Stimulated activated CD8-positive, alpha-beta memory T cell treated with anti-CD3 and anti-CD28 coated beads, Interleukin-4, amount 100 ng/mL, for 48 hours (primary cell): ENCODE measurements around the gene GABRG2.
"Not testable (repeated sequence)": the region's sequence is repeated elsewhere in the genome, so short reads cannot be mapped to it uniquely, and the experiment has no call there.

Experiments used
- DNase-seq: peaks from one replicate; pipeline ENCODE4 v3.0.0-alpha.2; 2020

GABRG2 gene

DNA sequence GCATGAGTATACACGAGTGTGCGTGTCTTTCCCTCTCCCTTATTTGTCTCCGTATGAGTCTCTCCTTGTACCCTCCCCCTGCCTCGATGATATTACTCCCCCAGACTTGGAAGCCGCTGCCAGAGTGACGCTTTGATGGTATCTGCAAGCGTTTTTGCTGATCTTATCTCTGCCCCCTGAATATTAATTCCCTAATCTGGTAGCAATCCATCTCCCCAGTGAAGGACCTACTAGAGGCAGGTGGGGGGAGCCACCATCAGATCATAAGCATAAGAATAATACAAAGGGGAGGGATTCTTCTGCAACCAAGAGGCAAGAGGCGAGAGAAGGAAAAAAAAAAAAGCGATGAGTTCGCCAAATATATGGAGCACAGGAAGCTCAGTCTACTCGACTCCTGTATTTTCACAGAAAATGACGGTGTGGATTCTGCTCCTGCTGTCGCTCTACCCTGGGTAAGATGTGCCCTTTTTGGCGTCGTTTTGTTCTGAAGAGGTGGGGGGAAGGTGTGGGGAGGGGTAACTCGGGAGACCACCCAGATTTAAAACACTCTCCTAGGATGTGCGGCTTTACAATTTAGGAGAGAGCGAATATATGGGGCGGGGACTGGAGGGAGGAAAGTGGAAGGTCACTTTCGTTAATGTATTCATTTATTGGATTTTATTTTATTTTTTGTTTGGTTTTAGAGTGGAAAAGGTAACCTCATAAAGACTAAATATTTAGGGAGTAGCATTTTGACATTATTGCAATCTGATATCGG lies at the start of gene GABRG2:
TSS of gene GABRG2 (plus strand) at position 119 of the 757 bp plus-strand sequence. CDS start at position 346, 227 bp downstream.
- DNase-seq, result no peak

DNA sequence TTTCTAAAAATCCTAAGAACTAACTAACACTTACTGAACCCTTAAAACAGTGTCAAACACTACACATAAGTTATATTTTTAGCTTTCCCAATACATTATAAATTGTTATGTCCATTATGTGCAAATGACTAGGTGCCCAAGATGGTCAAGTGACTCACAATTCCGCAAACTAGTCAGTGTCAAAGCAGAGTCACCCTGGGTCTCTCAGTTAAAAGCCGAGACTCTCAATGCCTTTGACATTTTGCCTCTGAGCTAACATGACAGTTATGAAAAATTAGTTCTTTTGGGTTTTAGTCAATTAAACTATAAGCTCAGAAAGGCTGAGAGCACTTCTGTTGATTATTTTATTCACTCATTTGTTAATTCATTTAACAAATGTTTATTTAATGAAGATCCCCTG lies 42.3 kb upstream of the GABRG2 start:
- DNase-seq, result no peak

DNA sequence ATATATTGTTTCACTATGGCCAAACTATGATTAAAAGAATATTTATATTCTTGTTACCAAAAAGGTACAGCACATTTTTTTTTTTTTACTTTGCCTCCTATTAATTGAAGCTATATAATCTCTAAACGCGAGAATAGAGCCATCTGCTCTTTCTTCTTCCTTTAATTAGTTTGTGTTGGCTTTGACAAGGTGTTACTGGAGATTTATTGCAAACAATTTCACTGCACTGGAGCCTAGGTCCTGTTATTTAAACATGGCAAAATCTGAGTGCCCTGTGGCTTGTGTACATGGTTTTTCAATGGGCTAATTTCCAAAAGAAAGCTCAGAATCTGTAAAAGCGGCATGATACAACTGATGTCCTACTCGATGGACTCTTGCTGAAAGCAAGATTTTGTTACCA lies 40.8 kb upstream of the GABRG2 start:
- DNase-seq, result no peak

DNA sequence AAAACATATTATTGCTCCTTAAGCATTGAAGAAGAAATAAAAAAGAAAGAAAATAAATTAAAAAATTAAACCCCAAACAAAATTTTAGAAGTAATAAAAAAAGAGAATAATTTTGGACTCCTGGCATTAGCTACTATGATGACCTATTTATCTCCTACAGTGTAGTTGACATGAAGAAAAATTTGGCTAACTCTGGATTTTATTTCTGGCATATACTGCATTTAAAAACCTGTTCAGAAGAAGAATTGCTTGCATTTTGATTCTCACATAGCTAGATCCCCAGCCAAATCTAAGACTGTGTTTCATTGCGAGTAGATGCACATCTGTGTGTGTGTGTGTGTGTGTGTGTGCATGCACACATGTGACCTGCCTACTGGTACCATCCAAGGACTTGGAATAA lies 30.1 kb upstream of the GABRG2 start:
- no peak for DNase-seq

DNA sequence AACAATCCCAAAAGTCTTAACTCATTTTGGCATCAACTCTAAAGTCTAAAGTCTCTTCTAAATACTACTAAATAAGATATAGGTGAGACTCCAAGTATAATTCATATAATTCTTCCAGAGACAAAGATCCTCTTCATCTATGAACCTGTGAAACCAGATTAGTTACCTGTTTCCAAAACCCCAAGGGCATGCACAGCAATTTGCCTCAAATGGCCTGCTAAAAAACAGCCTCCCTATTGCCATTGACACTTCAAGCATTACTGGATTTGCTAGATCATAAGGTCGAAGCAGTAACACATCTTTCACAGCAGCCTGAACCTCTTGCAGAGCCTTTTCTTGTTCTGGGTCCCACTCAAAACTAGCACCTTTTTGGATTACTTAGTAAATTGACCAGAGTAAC lies 20.3 kb upstream of the GABRG2 start:
- no peak for DNase-seq

DNA sequence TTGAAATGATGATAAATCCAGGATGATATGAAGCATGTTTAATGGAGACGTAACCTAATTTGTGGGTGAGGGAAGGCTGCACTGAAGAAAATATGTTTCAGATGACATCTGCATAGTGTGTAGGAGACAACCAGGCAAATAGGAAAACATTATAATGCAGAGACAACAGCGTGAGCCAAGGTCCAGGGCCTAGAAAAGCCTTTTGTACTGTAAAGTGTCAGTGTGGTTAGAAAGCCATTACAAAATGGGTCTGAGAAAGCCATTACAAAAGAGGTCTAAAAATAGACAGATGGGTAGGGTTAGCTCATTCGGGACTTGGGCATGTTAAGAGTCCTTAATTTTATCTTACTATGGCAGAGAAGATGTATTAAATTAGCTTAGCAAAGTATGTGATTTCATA lies 14.9 kb upstream of the GABRG2 start:
- no peak for DNase-seq

DNA sequence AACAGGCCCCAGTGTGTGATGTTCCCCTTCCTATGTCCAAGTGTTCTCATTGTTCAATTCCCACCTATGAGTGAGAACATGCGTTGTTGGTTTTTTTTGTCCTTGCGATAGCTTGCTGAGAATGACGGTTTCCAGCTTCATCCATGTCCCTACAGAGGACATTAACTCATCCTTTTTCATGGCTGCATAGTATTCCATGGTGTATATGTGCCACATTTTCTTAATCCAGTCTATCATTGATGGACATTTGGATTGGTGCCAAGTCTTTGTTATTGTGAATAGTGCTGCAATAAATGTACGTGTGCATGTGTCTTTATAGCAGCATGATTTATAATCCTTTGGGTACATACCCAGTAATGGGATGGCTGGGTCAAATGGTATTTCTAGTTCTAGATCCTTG lies 12.5 kb upstream of the GABRG2 start:
- DNase-seq, result not testable (repeated sequence)

DNA sequence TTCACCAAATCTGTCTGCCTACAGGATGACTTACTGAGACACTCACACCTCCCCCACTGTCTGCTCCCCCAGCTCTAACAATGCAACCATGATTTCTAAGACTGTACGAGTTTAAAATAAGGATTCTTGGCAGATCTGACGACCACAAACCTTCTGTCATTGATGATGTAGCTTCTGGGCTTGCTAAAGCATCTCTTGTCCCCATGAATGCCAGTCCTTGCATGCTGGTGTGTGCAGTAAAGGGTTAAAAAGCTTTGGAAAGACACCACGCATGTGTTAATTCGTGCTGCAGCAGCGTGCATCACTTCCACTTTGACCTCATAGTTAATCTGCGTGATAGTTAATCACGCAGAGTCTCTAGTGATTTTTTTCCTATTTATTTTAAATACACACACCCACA lies 411 bp upstream of the GABRG2 start:
- no peak for DNase-seq

DNA sequence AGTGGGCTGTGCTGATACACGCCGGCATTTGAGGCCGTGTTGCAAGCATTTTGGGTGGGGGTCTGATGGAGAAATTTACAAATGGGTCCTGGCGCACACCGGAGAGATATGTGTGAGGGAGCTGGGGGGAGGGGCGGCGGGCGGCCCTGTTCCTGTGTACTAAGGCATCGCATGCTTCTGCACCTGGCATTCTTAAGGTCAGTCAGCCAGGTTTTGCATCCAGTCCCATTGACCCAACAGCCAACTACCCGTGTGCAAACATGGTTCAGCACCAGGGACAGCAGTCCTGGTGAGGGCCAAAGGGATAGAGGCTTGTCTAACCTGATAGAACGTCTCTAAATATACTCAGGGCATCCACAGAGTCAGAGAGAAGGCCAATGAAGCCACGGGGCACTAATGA lies 839 bp downstream of the GABRG2 start:
- no peak for DNase-seq

DNA sequence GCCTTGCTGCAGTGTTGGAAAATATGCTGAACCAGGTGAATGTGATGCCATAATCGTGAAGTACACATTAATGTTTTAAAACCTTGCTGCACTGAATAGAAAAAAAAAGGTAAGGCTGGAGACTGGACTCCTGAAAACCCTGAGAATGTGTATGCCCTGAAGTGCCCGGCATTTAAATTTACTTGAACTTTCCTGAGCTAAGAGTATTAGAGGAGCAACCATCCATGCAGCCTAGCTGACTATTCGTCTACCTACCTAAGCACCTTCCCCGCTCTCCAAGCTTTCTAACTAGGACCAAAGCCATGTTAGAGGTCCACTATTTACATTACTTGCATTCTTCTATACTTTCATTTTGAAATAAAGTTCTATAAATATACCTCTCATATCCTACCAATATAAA lies 1.4 kb downstream of the GABRG2 start:
- no peak for DNase-seq

DNA sequence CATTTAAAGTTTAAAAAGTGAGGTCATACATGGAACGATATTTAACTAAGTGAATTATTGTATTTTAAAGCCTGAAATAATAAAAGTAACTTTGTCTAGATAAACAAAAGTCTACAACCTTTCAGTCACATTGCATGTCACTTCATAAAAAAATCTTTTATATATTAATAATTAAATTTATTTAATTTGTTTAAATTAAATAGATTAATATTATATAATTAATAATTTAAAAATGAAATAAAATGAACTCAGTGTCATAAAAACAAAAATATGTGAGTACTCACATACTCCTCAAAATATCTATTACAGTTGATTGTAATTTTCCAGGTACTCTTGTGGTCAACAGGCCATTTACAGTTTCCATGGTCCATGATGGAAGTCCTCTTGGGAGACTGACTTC lies 11.2 kb downstream of the GABRG2 start:
- no peak for DNase-seq

DNA sequence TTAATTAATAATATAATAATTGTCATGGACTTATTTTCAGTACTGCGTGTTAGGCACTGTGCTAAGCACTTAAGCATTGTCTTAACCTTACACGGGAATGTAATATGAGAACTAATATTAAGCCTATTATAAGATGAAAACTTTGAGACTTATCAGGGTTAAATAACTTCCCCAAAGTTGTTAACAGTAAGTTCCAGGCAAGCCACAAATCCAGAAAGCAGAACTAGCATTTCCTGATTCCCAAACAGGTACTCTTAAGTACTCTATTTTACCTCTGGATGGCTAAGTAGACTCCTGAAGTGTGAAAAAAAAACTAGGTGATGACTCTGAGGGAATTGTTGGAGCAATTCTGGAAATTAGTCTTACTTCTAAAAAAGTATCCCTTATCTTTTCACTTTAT lies 23.8 kb downstream of the GABRG2 start:
- DNase-seq, result no peak

DNA sequence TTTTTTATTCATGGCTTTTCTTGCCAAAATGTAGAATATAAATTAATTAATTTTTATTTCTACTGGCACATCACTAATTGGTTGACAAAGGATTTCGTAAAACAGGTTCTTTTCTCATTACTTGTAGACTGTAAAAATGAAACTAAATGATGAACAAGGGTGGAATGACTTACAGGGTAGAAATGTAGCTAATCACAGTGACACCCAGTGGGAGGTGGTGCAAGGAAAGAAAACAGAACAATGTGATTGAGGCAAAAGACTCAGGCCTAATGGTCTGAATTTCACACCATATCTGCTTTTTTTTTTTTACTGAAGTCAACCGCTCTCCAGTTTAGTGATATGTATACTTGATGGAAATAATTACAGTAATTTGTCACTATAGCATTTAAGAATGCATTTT lies 28.9 kb downstream of the GABRG2 start:
- DNase-seq, result no peak

DNA sequence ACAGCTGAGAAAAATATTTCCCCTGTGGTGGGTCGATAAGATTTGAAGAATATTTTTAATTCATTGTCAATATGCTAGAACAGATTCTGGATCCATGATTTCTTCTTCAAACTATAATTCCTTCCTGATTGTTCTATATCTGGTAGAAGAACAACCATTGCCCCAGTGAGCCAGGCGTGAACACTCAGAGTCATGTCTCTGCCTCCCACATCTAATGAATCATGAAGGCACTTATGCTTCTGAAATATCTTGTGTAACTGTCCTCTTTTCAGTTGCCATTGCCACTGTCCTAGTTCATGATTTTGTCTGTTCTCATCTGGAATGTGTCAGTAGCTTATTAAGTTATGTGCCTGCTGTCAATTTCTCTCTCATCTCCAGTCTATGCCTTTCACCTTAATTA lies 40.0 kb downstream of the GABRG2 start:
- no peak for DNase-seq

DNA sequence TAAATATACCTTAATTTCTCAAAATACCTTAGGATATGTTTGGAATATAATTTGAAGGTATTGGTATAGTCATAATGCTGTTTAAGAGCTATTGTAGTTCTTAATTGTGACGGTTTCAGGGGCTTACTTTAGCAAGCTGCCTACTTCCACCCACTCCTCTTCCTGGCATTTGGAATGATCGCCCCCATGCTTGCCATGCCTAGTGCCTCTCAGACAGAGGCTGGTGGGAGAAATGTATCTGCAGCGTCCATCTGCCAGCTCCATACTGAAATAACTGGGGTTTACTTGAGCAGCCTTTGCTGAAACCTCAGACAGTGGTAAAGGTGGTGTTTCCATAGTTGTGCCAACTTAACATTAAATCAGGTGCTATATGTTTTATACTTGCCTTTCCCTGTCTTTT lies 52.2 kb downstream of the GABRG2 start:
- DNase-seq, result no peak

DNA sequence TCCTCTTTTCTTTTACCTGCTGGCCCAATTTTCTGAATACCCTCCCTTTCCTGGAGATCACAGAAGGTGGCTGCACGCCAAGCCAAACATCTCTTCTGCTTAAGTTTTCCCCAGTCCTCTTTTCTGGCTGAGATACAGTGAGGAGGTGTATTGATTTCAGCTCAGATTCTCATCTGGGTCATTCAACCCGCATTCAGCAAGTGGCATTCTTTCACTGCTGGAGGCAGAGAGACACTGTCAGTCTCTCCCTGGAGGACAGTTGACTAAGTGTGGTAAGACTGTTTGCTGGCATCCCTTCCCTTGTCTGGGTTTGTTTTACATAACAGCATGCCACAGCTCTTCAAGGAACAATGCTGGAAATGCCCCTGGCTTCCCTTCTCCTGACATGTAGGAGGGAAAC lies 60.5 kb downstream of the GABRG2 start:
- no peak for DNase-seq

DNA sequence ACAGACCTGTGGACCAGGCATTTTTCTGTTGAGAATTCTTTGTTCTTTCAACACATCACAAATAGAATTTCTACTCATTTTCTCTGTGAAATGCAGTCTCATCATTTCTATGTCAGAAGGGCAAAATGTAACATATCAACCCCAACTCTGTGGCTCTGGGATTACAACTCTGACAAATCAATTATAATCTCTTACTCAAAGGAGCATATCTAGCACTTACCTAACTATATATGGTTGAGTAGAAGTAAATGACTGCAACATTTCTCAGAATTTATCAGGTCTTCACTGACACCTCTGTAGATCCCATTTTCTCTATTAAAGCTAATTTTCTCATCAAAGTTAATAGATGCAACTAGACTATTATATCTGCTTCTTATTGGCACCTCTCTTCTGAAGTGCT lies 64.8 kb downstream of the GABRG2 start:
- no peak for DNase-seq

DNA sequence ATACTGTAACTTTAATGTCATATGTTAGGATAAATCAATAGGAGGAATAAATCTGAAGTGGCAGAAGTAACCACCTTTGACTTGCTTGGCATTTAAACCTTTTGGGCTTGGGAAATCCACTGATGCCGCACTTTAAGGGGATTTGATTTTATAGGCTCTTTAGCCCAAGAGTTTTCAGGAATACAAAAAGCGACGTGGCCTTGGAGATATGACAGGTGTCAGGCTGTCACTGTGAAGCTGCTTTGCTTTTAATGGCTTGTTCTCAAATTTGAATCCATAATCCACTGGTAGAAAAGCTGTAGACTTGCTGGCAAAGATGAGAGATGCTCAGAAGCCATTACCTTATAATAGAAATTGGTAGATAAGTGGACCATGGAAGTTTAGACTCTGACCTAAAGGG lies 71.6 kb downstream of the GABRG2 start:
- DNase-seq, result no peak

DNA sequence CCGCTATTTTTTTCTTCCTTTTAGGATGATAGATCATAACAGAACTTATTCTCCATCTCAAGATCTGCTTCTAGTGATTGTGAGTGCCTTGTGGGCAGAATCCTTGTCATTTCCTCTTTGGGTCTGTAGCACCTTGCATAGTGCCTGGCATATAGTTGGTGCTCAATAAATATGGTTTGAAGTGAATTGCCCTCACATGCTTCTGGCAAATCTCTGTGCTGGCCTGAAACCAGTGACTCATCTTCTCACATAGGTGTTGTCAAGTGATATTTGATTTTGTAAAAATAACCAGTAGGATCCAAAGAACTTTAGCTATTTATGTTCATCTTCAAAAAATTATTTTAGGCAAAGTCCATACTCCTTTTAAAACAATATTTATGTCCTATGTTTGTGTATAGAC lies 86.7 kb downstream of the GABRG2 start:
- DNase-seq, result no peak

DNA sequence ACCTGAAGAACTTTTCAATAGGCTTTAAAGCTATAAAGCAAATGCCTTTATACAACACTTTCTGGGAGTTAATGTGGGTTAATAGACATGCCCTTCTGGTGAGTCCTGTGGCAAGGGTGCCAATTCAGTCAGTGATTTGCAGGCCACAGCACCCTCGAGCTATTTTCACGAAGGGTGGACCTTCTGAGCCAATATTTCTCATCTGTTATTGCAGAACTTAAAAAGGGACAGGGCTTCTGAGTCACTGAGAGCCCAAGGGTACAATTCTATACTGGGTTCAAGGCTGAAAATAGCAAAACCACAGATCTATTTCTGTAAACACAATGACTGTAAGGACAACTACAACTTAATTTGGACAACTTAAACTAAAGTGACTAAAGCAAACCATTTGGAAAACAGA lies 92.8 kb downstream of the GABRG2 start:
- DNase-seq, result no peak

DNA sequence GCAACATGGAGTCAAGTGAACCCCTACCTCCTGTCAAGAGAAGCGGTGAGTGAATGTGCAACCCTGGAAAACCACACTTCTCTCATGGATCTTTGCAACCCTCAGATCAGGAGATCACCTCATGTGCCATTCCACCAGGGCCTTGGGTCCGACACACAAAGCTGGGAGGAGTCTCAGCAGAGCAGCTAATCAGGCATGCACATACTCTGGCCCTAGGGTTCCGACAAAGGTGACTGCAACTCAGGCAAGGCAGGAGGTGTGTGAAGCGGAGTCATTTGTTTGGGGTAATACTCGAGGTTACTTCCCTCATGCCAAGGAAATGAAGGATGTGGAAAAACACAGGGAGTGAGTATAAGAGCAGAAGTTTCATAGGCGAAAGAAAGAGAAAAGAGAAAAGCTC lies 96.1 kb downstream of the GABRG2 start:
- no peak for DNase-seq

DNA sequence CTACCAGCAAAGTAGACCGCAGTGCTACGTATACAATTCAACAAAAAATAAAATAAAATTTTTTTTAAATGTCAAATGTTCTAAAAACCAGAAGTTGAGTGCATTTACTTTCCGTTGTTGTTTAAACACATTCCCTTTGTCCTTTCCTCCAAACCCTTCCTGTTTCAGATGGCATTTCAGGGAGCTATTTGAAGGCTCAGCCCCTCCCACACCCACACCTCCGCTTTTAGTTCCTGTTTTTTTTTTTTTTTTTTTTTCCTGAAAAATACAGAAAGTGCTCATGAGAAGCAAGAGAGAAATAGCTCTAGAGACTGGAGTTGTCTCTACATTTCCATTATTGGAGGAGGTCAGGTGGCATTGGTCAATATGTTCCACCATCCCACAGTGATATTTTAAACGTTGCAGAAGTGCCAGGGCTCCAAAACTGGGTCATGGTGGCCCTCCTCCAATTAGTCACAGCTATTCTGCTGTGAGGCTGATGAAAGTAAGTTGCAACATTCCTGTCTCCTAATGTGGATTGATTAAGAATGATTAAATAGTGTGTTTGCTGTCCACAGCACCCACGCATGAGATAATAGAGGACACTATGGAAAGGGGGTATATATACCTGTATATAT lies 106.9 kb downstream of the GABRG2 start:
- no peak for DNase-seq

DNA sequence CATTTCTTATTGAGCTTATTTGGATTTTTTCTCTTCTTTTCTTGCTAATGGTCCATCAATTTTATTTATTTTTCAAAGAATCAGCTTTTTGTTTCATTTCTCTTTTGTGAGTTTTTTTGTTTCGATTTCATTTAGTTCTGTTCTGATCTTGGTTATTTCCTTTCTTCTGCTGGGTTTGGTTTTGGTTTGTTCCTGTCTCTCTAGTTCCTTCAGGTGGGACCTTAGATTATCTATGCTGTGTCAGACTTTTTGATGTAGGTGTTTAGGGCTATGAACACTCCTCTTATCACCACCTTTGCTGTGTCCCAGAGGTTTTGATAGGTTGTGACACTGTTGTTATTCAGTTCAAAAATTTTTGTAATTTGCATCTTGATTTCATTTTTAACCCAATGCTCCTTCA lies 119.8 kb downstream of the GABRG2 start:
- no peak for DNase-seq

DNA sequence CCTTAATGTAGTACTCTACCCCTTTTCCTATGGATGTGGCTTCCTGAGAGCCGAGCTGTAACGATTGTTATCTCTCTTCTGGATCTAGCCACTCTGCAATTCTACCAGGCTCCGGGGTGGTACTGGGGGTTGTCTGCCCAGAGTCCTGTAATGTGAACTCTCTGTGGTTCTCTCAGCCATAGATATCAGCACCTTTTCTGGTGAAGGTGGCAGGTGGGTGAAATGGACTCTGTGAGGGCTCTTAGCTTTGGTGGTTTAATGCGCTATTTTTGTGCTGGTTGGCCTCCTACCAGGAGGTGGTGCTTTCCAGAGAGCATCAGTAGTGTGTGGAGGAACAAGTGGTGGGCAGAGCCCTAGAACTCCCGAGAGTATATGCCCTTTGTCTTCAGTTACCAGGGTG lies 122.1 kb downstream of the GABRG2 start:
- DNase-seq, result no peak

DNA sequence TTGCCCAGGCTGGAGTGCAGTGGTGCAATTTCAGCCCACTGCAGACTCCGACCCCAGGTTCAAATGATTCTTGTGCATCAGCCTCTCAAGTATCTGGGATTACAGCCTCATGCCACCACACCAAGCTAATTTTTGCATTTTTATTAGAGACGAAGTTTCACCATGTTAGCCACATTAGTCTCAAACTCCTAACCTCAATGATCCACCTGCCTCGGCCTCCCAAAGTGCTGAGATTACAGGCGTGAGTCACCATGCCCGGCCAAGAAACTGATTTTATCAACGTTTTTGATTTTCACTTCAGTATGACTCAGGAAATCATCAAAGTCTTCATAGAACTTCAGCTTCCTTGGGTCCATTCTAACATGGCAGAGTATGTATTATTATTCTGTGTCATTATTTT lies 125.4 kb downstream of the GABRG2 start:
- no peak for DNase-seq
